Activated T-cell treated with anti-CD3 and anti-CD28 coated beads, Interleukin-2, amount 50 U/mL, for 48 hours (primary cell): ENCODE measurements around the gene PTBP3.
"Not testable (repeated sequence)": the region's sequence is repeated elsewhere in the genome, so short reads cannot be mapped to it uniquely, and the experiment has no call there.

Source experiments
- DNase-seq, 2 experiments: peaks; one replicate each; pipeline ENCODE4 v3.0.0-alpha.2; 2020

The PTBP3 gene

DNA sequence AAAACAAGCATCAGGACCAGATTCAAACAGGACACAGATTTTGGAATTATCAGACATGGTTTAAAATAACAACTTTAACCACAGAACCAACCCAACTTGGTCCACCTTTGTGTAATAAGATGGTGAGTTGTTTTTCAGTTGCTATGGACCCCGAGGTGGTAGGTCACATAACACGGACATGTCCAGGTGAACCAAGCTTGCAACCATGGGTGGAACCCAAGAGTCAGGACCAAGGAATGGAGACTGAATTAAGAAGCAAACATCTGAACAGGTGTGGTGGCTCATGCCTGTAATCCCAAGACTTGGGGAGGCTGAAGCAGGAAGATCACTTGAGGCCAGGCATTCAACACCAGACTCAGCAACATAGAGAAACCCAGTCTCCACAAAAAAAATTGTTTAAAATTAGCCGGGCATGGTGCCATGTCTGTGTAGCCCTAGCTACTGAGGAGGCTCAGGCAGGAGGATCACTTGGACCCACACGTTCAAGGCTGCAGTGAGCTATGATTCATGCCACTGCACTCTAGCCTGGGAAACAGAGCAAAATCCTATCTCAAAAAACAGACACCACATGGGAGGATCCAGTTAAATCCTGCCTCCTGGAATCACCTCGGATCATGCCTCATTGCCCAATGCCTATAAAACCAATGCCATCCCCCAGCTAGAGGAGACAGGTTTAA lies 10.6 kb downstream of the PTBP3 start:
- DNase-seq, result no peak

GRCh38 chr9:112316258-112316943 lies 17.0 kb downstream of the PTBP3 start:
- DNase-seq, result no peak

DNA sequence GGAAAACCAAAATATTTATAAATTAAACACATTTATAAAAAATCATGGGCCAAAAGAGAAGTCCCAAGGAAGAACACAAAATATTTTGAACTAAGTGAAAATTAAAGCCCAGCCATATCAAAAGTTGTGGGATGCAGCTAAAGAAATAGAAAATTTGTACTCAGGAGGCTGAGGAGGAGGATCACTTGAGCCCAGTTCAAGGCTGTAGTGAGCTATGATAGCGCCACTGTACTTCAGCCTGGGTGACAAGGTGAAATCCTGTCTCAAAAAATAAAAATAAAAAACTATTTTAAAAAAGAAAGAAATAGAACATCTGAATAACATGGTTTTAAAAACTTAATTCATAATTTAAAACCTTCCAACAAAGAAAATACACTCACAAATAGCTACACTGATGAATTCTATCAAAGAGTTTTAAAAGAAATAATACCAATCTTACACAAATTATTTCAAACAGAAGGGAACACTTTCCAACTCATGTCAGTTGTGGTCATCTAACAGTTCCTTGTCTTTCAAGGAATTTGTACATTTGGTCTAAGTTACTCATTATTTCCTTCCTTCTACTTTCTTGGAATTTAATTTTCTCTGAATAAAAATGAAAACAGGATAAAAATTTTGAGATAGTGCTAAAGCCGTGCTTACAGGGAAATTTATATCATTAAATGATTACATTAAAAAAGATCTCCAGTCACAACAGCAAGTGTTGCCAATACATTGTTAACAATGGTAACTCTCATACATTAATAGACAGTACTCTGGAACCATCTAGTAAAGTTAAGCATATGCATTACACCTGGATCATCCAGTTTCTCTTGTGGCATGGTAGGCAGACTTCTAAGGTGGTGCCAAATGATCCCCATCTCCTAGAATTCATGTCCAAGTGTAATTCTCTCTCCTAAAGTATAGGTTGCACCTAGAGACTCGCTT lies 17.8 kb downstream of the PTBP3 start:
- DNase-seq, result no peak

DNA sequence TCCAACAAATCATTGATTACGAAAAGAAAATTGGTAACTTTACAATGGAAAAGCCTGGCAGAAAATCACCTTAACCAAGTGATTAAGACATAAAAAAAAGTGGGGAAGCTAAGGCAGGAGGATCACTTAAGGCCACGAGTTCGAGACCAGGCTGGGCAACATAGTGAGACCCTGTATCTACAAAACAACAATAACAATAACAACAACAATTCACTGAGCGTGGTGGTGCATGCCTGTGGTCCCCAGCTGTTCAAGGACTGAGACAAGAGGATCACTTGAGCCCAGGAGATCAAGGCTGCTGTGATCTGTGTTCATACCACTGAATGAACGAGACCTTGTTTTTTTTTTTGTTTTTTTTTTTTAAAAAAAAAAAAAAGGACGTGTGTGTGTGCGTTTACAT lies 21.3 kb downstream of the PTBP3 start:
- no peak for DNase-seq

GRCh38 chr9:112311497-112311896 lies 21.9 kb downstream of the PTBP3 start:
- no peak for DNase-seq

GRCh38 chr9:112310826-112311225 lies 22.6 kb downstream of the PTBP3 start:
- no peak for DNase-seq

GRCh38 chr9:112308588-112308987 lies 24.8 kb downstream of the PTBP3 start:
- no peak for DNase-seq

GRCh38 chr9:112301420-112301819 lies 32.0 kb downstream of the PTBP3 start:
- no peak for DNase-seq

DNA sequence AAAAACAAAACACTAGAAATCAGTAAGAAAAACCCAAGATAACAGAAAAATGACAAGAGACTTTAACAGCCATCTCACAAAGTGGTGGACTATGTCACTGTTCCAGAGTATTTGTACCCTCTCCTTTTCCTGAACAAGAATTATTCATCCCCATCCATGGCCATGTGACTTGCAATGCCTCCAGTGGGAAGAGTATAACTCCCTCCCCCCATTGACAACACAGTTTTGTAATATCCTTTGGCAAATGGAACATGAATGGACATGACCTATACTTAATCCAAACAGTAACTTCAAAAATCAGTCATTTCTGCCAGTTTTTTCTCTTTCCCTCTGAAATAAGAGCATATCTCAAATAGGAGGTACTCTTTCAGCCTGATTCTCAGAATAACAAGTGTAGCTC lies 33.9 kb downstream of the PTBP3 start:
- DNase-seq, result no peak

GRCh38 chr9:112296929-112297328 lies 36.5 kb downstream of the PTBP3 start:
- no peak for DNase-seq

- no peak for DNase-seq
Measured at GRCh38 chr9:112295174-112295573, 38.2 kb downstream of the PTBP3 start.

DNA sequence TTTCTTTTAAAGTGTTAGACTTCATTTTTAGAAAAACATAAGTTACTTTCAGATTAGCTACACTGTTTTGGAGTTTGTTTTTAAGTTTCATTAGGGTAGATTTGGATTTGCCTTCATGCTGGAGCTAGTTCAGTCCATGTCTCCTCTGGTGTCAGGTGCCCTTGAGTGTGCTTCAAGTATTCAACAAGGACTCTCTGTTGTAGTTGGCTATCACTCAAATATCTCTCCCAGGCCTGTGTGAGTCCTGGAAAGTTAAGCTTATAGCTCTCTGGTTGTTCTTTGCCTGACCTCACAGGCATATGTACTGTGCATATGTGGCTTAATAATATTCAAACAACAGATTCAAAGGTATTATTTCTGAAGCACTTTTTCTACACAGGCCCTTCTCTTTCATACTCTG lies 45.4 kb downstream of the PTBP3 start:
- DNase-seq, result no peak

DNA sequence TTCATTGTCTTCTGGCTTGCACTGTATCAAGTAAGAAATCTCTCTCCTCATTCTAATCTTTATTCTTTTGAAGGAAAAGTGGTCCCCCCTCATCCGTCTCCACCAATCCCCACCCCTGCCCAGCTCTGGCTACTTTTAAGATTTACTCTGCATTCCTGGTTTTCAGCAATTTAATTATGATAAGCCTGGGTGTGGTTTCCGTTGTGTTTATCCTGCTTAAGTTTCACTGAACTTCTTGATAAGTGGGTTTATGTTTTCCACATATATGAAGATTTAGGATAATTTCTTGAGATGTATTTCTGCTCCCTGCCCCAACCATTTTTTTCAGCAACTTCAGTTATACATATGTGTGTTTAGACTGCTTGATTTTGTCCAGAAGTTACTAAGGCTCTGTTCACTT lies 46.5 kb downstream of the PTBP3 start:
- DNase-seq, result no peak

- DNase-seq, result no peak
Measured at GRCh38 chr9:112285056-112285455, 48.4 kb downstream of the PTBP3 start.

GRCh38 chr9:112283582-112284253 lies 49.7 kb downstream of the PTBP3 start:
- no peak for DNase-seq

GRCh38 chr9:112282841-112283240 lies 50.6 kb downstream of the PTBP3 start:
- DNase-seq, result not testable (repeated sequence)

DNA sequence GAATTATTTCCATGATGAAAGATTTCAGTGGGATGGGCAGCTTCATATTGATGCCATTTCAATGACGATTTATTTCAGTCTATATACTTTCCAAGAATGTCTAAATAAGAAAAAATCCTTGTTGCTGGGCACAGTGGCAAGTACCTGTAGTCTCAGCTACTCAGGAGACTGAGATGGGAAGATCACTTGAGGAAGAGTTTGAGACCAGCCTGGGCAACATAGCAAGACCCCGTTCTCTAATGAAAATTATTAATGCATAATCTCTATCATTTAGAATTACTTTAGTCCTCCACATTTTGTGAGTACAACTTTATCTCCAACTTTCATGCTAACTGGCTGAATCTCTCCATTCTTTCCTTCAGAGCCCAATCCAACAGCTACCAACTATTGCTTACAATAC lies 52.5 kb downstream of the PTBP3 start:
- no peak for DNase-seq

DNA sequence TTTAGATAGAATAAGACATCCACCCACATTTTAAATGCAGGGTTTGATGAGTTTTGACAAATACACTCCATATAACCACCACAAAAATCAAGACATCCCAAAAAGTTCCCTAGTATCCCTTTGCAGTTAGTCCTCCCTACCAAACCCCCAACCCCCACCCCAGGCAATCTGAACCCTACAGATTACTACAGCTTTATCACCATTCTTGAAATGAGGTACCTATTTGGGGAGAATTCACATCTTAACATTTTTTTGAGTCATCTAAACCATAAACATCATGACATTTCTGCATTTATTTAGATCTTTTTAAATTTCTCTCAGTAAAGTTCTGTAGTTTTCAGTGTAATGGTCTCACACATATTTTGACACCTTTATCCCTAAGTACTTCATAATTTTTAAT lies 53.9 kb downstream of the PTBP3 start:
- no peak for DNase-seq

GRCh38 chr9:112278152-112278551 lies 55.3 kb downstream of the PTBP3 start:
- DNase-seq, result no peak

- DNase-seq, result no peak
Measured at GRCh38 chr9:112274600-112274999, 58.8 kb downstream of the PTBP3 start.

DNA sequence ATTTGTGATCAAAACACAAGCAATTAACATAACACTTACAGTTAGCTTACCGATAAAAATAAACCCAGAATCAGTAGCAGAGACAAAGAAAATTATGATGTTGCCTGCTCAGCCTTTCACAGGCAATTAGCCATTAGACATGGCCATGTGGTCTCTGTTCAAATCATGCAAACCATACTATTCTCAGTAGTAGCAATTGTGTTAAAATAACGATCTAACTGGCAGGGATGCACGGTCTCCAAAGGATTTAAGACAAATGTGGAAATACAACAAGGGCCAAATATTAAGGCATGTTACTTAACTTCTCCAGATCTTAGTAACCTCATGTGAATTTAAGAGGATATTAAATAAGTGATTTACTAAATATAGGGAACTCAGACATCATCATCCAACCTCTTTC lies 59.5 kb downstream of the PTBP3 start:
- no peak for DNase-seq

DNA sequence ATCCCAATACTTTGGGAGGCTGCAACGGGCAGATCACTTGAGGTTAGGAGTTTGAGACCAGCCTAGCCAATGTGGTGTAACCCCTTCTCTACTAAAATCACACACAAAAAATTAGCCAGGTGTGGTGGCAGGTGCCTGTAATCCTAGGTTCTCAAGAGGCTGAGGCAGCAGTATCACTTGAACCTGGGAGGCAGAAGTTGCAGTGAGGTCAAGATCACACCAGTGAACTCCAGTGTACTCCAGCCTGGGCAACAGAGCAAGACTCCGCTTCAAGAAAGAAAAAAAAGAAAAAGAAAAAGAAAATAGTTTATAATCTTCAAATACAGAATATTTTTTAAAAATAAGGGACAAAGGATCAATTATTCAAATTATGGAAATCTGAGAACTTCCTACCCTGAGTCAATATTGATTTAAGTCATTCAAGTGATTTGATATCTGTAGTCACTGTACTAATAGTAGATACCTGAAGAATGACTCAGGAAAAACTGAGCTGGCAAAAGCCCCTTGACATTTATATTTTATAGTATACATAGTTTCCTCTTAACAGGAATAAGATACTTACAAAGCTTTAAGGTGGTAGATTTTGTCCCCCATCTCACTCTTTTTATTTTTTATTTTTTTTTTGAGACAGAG lies 61.8 kb downstream of the PTBP3 start:
- no peak for DNase-seq

GRCh38 chr9:112268413-112268812 lies 65.0 kb downstream of the PTBP3 start:
- DNase-seq, result no peak
